ENCODE results near the gene LRRK1.
A peak's percentile ranks its signal among the peaks of the same experiment; 100 is the strongest.
"Not testable (repeated sequence)": the region's sequence is repeated elsewhere in the genome, so short reads cannot be mapped to it uniquely, and the experiment has no call there.

LRRK1 gene

GRCh38 chr15:101062471-101063171 lies 143.5 kb downstream of the LRRK1 start:
- DNase-seq, result peak; percentile 35

- no peak for DNase-seq
These were observed 144.1 kb downstream of the LRRK1 start for GRCh38 chr15:101063212-101063611.

- DNase-seq, result no peak
These were observed 145.0 kb downstream of the LRRK1 start for GRCh38 chr15:101063891-101064794.

DNA sequence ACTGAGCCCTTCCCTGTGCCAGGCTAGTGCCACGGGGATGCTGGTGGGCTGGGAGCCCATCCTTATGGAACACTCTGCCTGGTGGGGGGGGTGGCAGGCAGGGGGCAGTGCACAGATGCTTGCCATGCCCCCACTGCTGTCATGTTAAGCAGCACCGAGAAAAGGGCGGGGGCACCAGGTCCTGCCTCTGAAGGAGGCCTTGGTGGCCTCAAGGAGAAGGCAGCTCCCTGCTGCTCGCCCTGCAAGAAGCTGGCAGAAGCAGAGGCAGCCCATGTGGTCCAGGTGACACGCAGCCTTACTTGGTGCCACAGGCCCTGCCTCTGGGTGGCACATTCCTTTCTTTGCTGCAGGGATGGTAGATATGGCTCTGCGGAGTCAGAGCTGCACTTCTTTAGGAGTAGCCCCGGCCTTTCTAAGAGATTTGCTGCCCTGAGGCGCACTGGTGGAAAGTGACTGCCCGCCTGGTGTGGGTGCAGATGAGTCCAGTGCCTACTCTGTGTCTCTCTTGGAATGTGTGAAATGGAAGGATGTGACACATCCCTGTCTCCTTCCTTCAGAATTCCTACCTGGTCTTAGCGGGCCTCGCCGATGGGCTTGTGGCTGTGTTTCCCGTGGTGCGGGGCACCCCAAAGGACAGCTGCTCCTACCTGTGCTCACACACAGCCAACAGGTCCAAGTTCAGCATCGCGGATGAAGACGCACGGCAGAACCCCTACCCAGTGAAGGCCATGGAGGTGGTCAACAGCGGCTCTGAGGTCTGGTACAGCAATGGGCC lies 145.8 kb downstream of the LRRK1 start:
- DNase-seq, result no peak

DNA sequence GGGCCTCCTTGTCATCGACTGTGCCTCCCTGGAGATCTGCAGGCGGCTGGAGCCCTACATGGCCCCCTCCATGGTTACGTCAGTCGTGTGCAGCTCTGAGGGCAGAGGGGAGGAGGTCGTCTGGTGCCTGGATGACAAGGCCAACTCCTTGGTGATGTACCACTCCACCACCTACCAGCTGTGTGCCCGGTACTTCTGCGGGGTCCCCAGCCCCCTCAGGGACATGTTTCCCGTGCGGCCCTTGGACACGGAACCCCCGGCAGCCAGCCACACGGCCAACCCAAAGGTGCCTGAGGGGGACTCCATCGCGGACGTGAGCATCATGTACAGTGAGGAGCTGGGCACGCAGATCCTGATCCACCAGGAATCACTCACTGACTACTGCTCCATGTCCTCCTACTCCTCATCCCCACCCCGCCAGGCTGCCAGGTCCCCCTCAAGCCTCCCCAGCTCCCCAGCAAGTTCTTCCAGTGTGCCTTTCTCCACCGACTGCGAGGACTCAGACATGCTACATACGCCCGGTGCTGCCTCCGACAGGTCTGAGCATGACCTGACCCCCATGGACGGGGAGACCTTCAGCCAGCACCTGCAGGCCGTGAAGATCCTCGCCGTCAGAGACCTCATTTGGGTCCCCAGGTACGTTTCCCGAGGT lies 146.5 kb downstream of the LRRK1 start:
- DNase-seq, result no peak

GRCh38 chr15:101066501-101067408 lies 147.6 kb downstream of the LRRK1 start:
- DNase-seq, result no peak

DNA sequence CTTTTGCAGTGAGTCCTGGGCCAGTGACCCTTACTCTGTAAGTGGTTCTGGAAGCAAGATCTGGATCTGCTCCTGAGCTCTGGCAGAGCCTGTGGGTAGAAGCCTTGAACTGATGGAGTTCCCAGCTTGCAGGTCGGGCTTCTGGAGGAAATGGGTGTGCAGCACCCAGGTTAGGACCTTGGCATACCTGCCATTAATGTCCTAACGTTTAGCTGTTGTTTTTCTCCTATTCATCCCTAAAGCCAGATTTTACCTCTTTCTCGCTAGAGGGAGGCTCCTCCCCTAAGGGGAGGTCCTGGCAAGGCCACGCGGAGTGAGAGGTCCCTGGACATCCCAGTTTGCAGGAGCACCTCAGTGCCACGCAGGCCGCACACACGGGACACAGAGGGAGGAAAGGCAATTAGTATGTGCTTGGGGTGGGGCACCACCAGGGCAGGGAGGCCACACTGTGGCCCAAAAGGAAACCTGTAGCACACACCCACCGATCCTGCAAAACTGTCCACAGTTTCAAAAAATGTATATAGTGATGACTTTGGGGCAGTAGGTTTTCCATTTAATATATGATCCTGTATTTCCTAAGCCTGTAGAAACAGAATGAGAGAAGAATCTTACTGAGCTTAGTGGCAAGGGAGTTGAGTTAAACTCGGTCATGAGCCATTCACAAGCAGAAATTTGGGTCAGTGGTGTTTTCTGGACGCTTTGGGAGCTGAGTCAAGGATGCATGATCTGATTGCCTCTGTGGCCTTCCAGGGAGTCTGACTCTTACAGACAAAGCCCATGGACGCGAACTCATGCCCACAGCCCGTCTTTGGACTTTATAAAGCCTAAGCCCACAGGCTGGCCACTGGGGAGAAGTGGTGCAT lies 148.7 kb downstream of the LRRK1 start:
- DNase-seq, result no peak

DNA sequence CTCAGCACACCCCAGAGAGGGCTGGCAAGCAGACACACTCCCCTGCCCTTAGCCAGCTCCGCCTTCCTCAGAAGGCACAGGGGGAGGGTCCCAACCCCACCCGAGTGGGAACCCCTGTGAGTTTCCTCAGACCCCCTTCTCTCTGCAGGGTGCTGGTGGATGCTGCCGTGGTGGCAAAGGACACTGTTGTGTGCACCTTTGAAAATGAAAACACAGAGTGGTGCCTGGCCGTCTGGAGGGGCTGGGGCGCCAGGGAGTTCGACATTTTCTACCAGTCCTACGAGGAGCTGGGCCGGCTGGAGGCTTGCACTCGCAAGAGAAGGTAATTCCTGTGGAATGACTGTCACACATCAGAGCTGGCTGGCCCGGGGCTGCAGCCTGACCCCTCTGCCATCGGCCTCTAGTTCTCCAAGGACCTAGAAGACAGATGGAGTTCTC lies 149.4 kb downstream of the LRRK1 start:
- DNase-seq, result no peak

- DNase-seq, result no peak
These were observed 149.9 kb downstream of the LRRK1 start for GRCh38 chr15:101068961-101069653.

DNA sequence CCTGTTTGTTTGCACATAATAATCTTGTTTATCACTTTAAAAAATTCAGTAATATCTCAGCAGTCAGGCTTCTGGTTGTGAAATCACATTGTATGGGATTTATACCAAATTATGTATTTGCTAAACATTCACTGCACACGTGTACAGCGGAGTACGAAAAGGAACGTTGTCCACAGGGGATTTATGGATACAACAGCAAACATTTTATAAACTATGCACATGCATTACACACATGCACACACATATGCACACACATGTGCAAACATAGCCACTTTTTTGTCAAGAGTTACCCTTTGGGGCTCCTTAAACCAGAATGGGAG lies 150.5 kb downstream of the LRRK1 start:
- no peak for DNase-seq

GRCh38 chr15:101070024-101070423 lies 150.9 kb downstream of the LRRK1 start:
- DNase-seq, result no peak

DNA sequence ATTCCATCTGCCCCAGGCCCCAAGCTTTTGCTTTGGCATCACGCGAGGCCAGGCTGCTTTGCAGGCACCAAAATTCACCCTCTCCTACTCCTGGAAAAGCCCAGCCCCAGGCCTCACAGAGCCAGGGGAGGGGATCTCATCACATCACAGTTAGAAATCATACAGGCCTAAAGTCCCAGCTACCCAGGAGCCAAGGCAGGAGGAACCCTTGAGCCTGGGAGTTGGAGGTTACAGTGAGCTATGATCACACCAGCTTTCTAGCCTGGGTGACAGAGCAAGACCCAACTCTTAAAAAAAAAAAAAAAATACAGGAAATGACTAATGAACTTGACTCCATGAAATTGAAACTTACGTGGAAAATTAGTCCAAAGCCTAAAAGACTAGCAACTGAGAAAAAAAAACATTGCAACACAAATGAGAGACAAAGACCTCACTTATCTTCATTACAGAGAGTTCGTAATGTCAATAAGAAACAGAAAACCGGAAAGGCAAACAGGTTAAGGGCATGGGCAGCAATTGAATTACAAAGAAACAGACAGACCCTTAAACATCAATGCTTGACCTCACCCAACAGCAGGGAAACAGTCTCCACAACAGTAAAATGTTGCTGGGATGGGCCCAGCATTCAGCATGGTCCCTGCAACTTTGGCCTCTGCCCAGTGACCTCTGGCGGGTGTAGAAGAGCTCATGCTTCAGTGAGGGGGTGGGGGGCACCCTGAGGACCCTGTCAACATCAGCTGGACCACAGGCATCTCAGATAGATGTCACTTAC lies 151.5 kb downstream of the LRRK1 start:
- no peak for DNase-seq

DNA sequence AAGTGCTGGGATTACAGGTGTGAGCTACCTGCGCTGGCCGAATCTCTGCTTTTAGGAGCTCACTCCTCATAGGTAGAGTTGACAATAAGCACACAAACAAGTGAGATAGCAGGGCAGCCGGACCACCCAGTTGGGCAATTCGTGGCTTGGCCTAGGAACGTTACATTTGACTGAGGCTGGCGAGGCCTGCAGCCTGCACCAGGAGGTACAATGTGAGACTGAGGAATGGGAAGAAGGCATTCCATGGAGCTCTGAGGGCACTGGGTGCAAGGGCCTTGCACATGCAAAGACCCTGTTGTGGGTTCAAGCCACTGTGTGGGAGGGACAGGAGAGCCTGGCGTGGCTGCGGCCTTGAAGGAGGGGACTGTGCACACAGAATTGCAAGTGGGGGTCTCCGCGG lies 152.5 kb downstream of the LRRK1 start:
- DNase-seq, result no peak

- DNase-seq, result not testable (repeated sequence)
These were observed 153.1 kb downstream of the LRRK1 start for GRCh38 chr15:101072235-101072634.

- not testable (repeated sequence) for DNase-seq
These were observed 158.9 kb downstream of the LRRK1 start for GRCh38 chr15:101077806-101078668.

GRCh38 chr15:101078669-101079323 lies 159.6 kb downstream of the LRRK1 start:
- DNase-seq, result no peak

DNA sequence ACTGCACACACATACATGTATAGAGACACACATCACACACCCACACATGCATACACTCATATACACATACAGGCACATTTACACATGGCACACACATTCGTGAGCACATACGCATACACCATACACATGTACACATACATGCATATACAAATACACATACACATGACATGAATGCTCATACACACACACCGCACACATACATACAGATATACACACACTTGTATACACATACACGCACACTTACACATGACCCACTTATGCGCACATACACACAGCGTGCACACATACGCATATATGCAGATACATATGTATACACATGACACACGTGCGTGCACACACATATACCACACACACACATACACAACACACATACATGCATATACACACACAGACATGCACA lies 162.7 kb downstream of the LRRK1 start:
- DNase-seq, result no peak
